ENCODE measurements around the gene ASCC3.
"Not testable (repeated sequence)": the region's sequence is repeated elsewhere in the genome, so short reads cannot be mapped to it uniquely, and the experiment has no call there.

ASCC3 gene

GRCh38 chr6:100899202-100899601 lies 18.1 kb upstream of the ASCC3 start:
- Mint-ChIP-seq H3K4me3 (no peak overlapping the region), H3K36me3 (ENCODE audit: low read depth) (no peaks in the 10 kb centered on the region), H3K27ac (no peak overlapping the region), H3K4me1 (no peaks in the 10 kb centered on the region), H3K9me3 (no peaks in the 10 kb centered on the region), H3K27me3 (no peaks in the 10 kb centered on the region)
- DNase-seq: no peak
- no peak for ATAC-seq

DNA sequence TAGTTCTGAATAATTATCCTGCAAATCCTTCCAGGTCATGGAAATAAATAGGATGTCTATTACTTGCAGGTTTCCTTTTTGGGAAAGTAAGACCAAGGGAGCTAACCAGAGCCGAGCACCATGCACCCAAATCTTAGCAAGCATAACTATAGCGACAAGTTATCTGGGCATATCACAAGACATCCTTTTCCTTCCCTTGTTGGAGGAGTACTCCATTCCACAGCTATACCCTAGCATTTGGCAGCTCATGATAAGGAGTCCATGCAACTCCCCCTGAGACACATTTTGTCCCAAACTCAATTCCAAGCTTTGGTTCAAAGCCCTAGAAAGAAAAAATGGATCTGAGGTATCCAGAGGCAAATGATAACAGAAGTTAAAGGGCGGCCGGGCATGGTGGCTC lies 16.5 kb upstream of the ASCC3 start:
- H3K27ac Mint-ChIP-seq: no peak overlapping the region
- H3K4me1 Mint-ChIP-seq: no peaks in the 10 kb centered on the region
- no peak overlapping the region for H3K4me3 Mint-ChIP-seq
- H3K36me3 Mint-ChIP-seq (ENCODE audit: low read depth): no peaks in the 10 kb centered on the region
- DNase-seq (no peak), ATAC-seq (no peak)
- no peaks in the 10 kb centered on the region for H3K27me3 Mint-ChIP-seq
- H3K9me3 Mint-ChIP-seq: no peaks in the 10 kb centered on the region

DNA sequence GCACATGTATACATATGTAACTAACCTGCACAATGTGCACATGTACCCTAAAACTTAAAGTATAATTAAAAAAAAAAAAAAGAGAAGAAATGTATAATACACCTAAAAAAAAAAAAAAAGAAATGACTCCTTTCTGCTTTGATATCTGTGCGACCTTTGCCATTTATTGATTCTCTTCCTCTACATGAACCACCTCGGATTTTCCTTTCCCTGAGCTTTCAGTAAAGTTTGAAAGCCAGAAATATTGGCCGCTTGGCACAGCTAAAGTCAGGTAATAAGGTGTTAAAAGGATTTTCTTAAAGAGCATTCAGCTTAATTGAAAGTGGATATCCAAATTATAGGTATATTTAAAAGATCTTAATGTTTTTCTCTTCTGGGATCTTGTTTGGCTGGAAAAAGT lies 12.6 kb upstream of the ASCC3 start:
- Mint-ChIP-seq H3K4me1 (no peaks in the 10 kb centered on the region), H3K36me3 (ENCODE audit: low read depth) (no peaks in the 10 kb centered on the region), H3K27ac (no peak overlapping the region), H3K4me3 (no peak overlapping the region), H3K9me3 (no peaks in the 10 kb centered on the region), H3K27me3 (no peaks in the 10 kb centered on the region)
- ATAC-seq (no peak), DNase-seq (no peak)

- Mint-ChIP-seq H3K27me3 (no peaks in the 10 kb centered on the region), H3K27ac (no peak overlapping the region), H3K4me3 (no peak overlapping the region), H3K9me3 (no peaks in the 10 kb centered on the region), H3K4me1 (no peaks in the 10 kb centered on the region), H3K36me3 (ENCODE audit: low read depth) (no peaks in the 10 kb centered on the region)
- DNase-seq (no peak), ATAC-seq (no peak)
These were observed 11.6 kb upstream of the ASCC3 start for GRCh38 chr6:100892693-100893092.

- H3K27me3 Mint-ChIP-seq: no peaks in the 10 kb centered on the region
- H3K9me3 Mint-ChIP-seq: no peaks in the 10 kb centered on the region
These were observed 11.0 kb upstream of the ASCC3 start for GRCh38 chr6:100892116-100892515.

DNA sequence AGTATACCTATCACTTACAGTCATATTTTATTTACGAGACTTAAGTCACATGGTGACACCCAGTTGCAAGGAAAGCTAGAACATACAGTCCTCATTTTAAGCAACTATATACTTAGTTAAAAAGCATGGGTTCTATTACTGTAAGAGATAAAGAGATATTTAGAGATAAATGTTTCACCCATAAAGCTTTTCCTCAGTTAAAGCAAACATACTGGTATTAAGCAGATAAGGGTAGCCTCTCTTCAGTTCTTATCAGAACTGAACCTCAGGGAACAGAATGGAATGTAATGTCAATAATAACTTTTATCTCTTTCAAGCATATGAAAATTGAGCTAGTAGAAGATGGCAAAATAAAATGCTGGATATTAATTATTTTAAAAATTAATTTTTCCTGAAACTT lies 9.9 kb upstream of the ASCC3 start:
- no peaks in the 10 kb centered on the region for H3K4me1 Mint-ChIP-seq
- DNase-seq: no peak
- no peak for ATAC-seq
- no peaks in the 10 kb centered on the region for H3K36me3 Mint-ChIP-seq (ENCODE audit: low read depth)
- H3K4me3 Mint-ChIP-seq: no peak overlapping the region
- H3K27ac Mint-ChIP-seq: no peak overlapping the region
- no peaks in the 10 kb centered on the region for H3K9me3 Mint-ChIP-seq
- no peaks in the 10 kb centered on the region for H3K27me3 Mint-ChIP-seq

More at GRCh38 chr6:100892116-100892515, 11.0 kb upstream of the ASCC3 start:
- DNase-seq (no peak), ATAC-seq (no peak)
- Mint-ChIP-seq H3K4me3 (no peak overlapping the region), H3K4me1 (no peaks in the 10 kb centered on the region), H3K27ac (no peak overlapping the region), H3K36me3 (ENCODE audit: low read depth) (no peaks in the 10 kb centered on the region)

- H3K4me3 Mint-ChIP-seq; DNase-seq; H3K9me3 Mint-ChIP-seq; H3K36me3 Mint-ChIP-seq (ENCODE audit: low read depth); H3K4me1 Mint-ChIP-seq; ATAC-seq; H3K27me3 Mint-ChIP-seq; H3K27ac Mint-ChIP-seq: not testable (repeated sequence)
These were observed 9.5 kb upstream of the ASCC3 start for GRCh38 chr6:100890646-100891045.

DNA sequence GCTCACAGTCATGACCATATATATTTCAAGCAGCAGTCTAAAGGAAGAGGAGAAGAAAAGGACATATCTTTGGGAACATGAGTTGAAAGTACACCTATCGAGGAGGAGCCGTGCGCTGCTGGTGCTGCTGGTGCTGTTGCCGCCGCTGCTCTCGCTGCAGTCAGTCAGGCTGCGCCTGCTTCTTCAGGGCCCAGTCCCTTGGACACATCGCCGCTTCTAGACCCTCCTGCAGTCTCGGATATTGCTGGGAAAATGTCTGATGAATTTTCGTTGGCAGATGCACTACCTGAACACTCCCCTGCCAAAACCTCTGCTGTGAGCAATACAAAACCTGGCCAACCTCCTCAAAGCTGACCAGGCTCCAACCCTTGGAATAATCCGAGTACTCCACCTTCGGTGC lies 8.2 kb upstream of the ASCC3 start:
- no peak overlapping the region for H3K27ac Mint-ChIP-seq
- no peak for ATAC-seq
- no peak for DNase-seq
- H3K36me3 Mint-ChIP-seq (ENCODE audit: low read depth): no peaks in the 10 kb centered on the region
- H3K9me3 Mint-ChIP-seq: no peaks in the 10 kb centered on the region
- H3K27me3 Mint-ChIP-seq: peaks cover 4% of the 10 kb centered on the region
- H3K4me3 Mint-ChIP-seq: no peak overlapping the region
- H3K4me1 Mint-ChIP-seq: no peaks in the 10 kb centered on the region

DNA sequence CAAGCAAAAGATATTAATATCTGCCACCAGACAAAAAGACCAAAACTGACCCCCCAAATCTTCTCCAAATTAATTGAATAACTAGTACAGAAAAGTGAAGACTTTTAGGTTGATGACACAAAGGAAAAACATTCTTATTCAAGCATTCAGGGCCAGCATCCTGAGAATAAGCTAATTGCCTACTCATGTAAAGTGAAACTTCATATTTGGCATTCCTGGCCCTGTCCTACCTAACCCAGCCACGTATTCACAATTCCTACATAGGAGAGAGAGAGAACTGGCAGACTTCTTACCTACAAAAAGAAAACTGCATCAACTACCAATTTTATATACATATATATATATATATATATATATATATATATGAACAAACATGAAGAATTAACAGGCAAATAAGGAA lies 4.9 kb upstream of the ASCC3 start:
- H3K9me3 Mint-ChIP-seq: no peaks in the 10 kb centered on the region
- H3K27me3 Mint-ChIP-seq: peaks cover 4% of the 10 kb centered on the region
- no peak overlapping the region for H3K27ac Mint-ChIP-seq
- H3K4me3 Mint-ChIP-seq: no peak overlapping the region
- no peak for ATAC-seq
- H3K36me3 Mint-ChIP-seq (ENCODE audit: low read depth): peaks cover under 1% of the 10 kb centered on the region
- H3K4me1 Mint-ChIP-seq: peaks cover 12% of the 10 kb centered on the region
- no peak for DNase-seq

DNA sequence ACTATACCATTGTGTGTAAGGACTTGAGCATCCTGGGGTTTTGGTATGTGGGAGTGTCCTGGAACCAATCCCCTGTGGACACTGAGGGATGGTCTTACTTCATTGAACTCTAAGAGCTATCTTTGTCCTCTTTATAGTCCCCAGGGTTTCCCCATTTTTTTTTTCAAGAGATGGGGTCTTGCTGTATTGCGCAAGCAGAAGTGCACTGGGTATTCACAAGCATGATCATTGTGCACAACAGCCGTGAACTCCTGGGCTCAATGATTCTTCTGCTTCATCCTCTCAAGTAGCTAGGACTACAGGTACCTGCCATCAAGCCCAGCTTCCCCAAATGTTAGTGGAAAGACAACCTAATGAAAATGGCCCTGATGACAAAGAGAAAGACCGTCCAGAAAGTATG lies 2.2 kb upstream of the ASCC3 start:
- no peak for ATAC-seq
- H3K36me3 Mint-ChIP-seq (ENCODE audit: low read depth): peaks cover 10% of the 10 kb centered on the region

DNA sequence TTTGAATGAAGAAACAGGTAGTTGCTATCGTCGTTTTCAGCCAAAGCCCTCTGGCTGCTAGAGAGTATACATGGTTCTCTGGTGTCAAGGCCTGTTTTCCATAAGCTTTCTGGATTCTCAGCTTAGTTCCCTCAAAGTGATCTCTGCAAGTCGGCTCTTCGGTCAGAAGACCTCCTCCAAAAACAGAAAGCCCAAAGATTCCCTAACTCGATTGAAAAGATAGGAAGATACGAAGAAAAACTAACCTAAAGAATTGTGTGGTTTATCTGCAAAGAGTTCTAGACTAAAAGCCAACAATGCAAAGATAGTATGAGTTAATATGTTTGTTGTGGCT lies 545 bp upstream of the ASCC3 start:
- Mint-ChIP-seq H3K4me1 (peaks cover 46% of the 10 kb centered on the region), H3K9me3 (no peaks in the 10 kb centered on the region), H3K27ac (peak overlapping the region; percentile 99), H3K27me3 (peaks cover 4% of the 10 kb centered on the region), H3K4me3 (peak overlapping the region; percentile 100), H3K36me3 (ENCODE audit: low read depth) (peaks cover 13% of the 10 kb centered on the region)
- no peak for ATAC-seq
- no peak for DNase-seq

More for the DNA sequence above, 2.2 kb upstream of the ASCC3 start:
- Mint-ChIP-seq H3K9me3 (no peaks in the 10 kb centered on the region), H3K4me1 (peaks cover 34% of the 10 kb centered on the region), H3K4me3 (no peak overlapping the region), H3K27ac (no peak overlapping the region), H3K27me3 (peaks cover 4% of the 10 kb centered on the region)
- no peak for DNase-seq

GRCh38 chr6:100880149-100880852 lies 828 bp downstream of the ASCC3 start:
- H3K36me3 Mint-ChIP-seq (ENCODE audit: low read depth): peaks cover 22% of the 10 kb centered on the region
- DNase-seq: no peak
- H3K27ac Mint-ChIP-seq: peak overlapping the region; percentile 99
- H3K4me1 Mint-ChIP-seq: peaks cover 57% of the 10 kb centered on the region
- no peak for ATAC-seq
- H3K27me3 Mint-ChIP-seq: peaks cover 4% of the 10 kb centered on the region
- peak overlapping the region; percentile 100 for H3K4me3 Mint-ChIP-seq
- no peaks in the 10 kb centered on the region for H3K9me3 Mint-ChIP-seq

DNA sequence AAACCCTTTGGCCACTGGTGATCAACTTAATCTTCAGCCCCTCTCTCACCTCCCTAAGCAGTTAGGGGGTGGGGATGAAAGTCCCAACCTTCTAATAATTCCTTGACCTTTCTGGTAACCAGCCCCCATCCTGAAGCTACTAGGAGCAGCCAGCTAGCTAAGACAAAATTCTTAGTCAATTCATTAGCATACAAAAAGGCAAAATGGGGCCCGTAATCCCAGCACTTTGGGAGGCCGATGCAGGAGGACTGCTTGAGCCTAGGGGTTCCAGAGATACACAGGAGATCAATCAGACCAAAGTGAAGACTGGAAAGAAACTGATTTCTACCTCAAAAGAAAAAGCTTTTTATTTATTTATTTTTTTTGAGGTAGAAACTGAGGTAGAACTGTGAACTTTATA lies 1.8 kb downstream of the ASCC3 start:
- no peak overlapping the region for H3K27ac Mint-ChIP-seq
- ATAC-seq: no peak
- DNase-seq: no peak
- peak overlapping the region; percentile 100 for H3K4me3 Mint-ChIP-seq
- no peaks in the 10 kb centered on the region for H3K9me3 Mint-ChIP-seq
- H3K36me3 Mint-ChIP-seq (ENCODE audit: low read depth): peaks cover 29% of the 10 kb centered on the region
- H3K27me3 Mint-ChIP-seq: no peaks in the 10 kb centered on the region
- H3K4me1 Mint-ChIP-seq: peaks cover 62% of the 10 kb centered on the region

- peaks cover 41% of the 10 kb centered on the region for H3K36me3 Mint-ChIP-seq (ENCODE audit: low read depth)
- peaks cover 66% of the 10 kb centered on the region for H3K4me1 Mint-ChIP-seq
- ATAC-seq (no peak), DNase-seq (no peak)
- no peak overlapping the region for H3K27ac Mint-ChIP-seq
- H3K27me3 Mint-ChIP-seq: no peaks in the 10 kb centered on the region
- no peak overlapping the region for H3K4me3 Mint-ChIP-seq
- no peaks in the 10 kb centered on the region for H3K9me3 Mint-ChIP-seq
These were observed 3.3 kb downstream of the ASCC3 start for GRCh38 chr6:100877851-100878250.

DNA sequence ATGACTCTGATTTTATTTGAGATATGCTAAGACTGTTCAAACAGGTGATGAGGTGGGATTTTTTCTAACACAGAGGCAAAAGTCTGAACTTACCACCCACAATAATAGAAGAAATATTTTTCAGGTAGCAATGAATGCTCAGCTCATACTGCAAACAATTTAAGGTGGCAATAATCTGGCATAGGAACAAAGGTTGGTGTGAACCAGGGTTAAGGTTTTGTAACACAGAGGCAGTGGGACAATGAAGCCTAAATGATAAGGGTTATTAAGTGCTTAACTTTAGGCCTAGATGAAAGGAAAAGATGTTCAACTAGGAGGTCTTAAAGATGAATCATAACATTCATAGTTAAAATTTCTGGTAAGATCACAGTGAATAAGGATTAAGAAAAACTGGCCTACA lies 4.9 kb downstream of the ASCC3 start:
- Mint-ChIP-seq H3K27ac (no peak overlapping the region), H3K4me1 (peaks cover 60% of the 10 kb centered on the region), H3K9me3 (no peaks in the 10 kb centered on the region), H3K36me3 (ENCODE audit: low read depth) (peaks cover 53% of the 10 kb centered on the region), H3K4me3 (no peak overlapping the region), H3K27me3 (no peaks in the 10 kb centered on the region)
- ATAC-seq: no peak
- no peak for DNase-seq

DNA sequence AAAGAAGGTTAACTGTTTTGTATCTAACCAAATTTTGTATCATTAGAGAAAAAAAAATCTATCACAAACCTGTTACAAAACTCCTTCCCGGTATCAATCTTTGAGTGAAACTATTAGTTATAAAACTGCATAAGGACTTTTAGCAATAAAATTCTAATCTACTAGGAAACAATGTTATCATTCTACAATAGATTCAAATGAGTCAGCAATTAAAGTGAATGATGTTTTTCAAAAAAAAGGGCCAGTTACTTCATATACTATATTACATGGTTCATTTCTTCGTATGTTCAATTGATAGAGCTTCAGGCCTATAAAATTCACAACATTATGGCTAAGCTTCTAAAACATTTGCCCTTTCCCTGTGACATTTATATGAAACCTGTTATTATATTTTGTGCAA lies 15.6 kb downstream of the ASCC3 start:
- ATAC-seq (no peak), DNase-seq (no peak)
- peaks cover 2% of the 10 kb centered on the region for H3K4me1 Mint-ChIP-seq
- H3K27me3 Mint-ChIP-seq: no peaks in the 10 kb centered on the region
- H3K27ac Mint-ChIP-seq: no peak overlapping the region
- H3K36me3 Mint-ChIP-seq (ENCODE audit: low read depth): peaks cover 69% of the 10 kb centered on the region
- no peaks in the 10 kb centered on the region for H3K9me3 Mint-ChIP-seq
- H3K4me3 Mint-ChIP-seq: no peak overlapping the region
